Activated CD4-positive, alpha-beta T cell treated with anti-CD3 and anti-CD28 coated beads for 48 hours (primary cell): ENCODE results near the gene CCDC17.

Source experiments
- DNase-seq: peaks from one replicate; pipeline ENCODE4 v3.0.0-alpha.2; 2020

CCDC17 gene

DNA sequence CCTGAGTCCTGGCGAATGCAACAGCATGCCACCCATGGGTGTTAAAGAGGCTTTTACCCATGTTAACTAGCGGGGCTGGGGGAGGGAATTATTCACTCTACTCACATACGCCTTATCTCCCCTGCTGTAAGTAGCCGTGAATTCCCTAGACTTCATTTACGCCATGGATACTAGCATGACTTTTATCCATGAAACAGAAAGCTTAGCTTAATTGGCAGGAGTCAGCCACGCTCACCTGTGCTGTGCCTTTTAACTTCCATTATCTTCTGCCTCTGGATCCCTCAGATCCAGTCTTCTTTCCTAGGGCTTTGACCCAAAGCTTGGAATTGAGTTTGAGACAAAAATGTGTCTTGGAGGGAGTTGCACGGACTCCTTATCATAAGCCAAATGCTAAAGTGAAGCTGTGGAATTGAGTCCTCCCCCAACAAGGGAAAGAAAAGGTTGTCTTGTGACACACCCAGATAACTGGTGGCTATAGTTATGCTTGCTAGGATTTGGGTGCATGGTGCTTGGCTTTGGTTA is 49.7 kb downstream of the CCDC17 start:
- no peak for DNase-seq

GRCh38 chr1:45573231-45573804 is 50.5 kb downstream of the CCDC17 start:
- no peak for DNase-seq

DNA sequence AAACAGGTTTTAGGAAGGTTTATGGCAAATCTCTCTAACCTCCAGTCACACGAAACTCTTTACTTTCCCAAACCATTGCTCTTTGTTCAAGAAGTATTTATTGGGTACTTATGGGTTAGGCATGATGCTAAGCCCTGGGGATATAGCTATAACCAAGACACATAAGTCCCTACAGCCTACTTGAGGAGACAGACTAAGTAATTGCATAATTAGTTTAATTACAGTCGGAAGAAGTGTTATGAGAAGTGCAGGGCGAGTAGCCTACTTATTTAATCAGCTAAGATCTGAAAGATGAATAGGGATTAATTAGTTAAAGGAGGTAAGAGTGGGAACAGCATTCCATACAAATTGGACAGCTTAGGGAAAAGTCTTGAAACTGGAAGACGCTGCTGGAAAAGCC is 53.2 kb downstream of the CCDC17 start:
- DNase-seq: no peak
